ENCODE data around the gene OGDH. TPM values are rescaled to one million over a fixed set of nuclear protein-coding genes. Genes with fewer than 3 reads are reported as not detected.

Gene OGDH
- total and polyA plus RNA-seq, 10 of the 15 experiments (the other 5 are each of a cell fraction or from before 2014, with no cell fraction given), result 4.1 to 103 (median 48.4) TPM

- ChIA-PET SMC1A (ENCODE audit: uncharacterized antibody, unreplicated experiment) (interaction anchor here (1.5 kb wide), 1 partner anchor 87 kb away, joined by 3 read pairs; no protein-coding TSS in a partner anchor), POLR2A (interaction anchor here (0.6 kb wide), 1 partner anchor 60 kb away, joined by 4 read pairs; no protein-coding TSS in a partner anchor), CTCF (no interaction called here), RAD21 (ENCODE audit: unreplicated experiment) (no interaction called here)
- Histone ChIP-seq H3K4me2 (ENCODE audit: control insufficient read depth, insufficient read depth) (no peak overlapping the region), H2AFZ (ENCODE audit: control insufficient read depth, low read depth, low read length) (no peak overlapping the region), H3K27ac (ENCODE audit: control insufficient read depth, insufficient read depth) (no peak overlapping the region), H3K9ac (ENCODE audit: control insufficient read depth, insufficient read depth, low read length) (no peak overlapping the region), H3K4me3 (no peak overlapping the region), H3K79me2 (ENCODE audit: control insufficient read depth, insufficient read depth, low read length) (no peaks in the 10 kb centered on the region), H3K9me3 (replicated peaks; ENCODE audit: control insufficient read depth, insufficient read depth, low read length) (no peaks in the 10 kb centered on the region), H4K20me1 (ENCODE audit: control insufficient read depth, insufficient read depth) (no peaks in the 10 kb centered on the region), H3K4me1 (ENCODE audit: control insufficient read depth, insufficient read depth, low read length) (no peaks in the 10 kb centered on the region), H3K27me3 (replicated peaks in 1 of 2; ENCODE audit: control insufficient read depth in 2 of 2, insufficient read depth in 2 of 2, low read length in 1 of 2) (no peaks in the 10 kb centered on the region), H3K36me3 (ENCODE audit: control insufficient read depth in 2 of 2, insufficient read depth in 2 of 2, low read length in 1 of 2) (no peaks in the 10 kb centered on the region; a peak in 1 of 4 replicates)
- WGBS (ENCODE audit: insufficient coverage, insufficient replicate concordance, low lambda C conversion rate, missing lambda C conversion rate), result 100% methylated on average over 1 of the region's 1 CpG
- FAIRE-seq, result no peak
- BruUV-seq (replicated peaks), result no TSS peak
- TF ChIP-seq EED (IDR thresholded peaks at IDR 0.05; ENCODE audit: low read depth) (no peak), MEF2A (IDR thresholded peaks at IDR 0.05; ENCODE audit: insufficient read depth, low read depth, low read length) (no peak), ZBTB4 (CRISPR knock-in tag; IDR thresholded peaks at IDR 0.05) (no peak), RELA (IDR thresholded peaks at IDR 0.05; ENCODE audit: borderline replicate concordance, partially characterized antibody) (no peak), RBBP5 (conservative IDR thresholded peaks at IDR 0.05) (no peak), TCF3 (IDR thresholded peaks at IDR 0.05; ENCODE audit: borderline replicate concordance, insufficient read depth, low read depth, low read length) (no peak), ESRRA (IDR thresholded peaks at IDR 0.05; ENCODE audit: low read length) (no peak), NFYB (IDR thresholded peaks at IDR 0.05; ENCODE audit: insufficient read depth, low read depth, low read length) (no peak), ZNF622 (IDR thresholded peaks at IDR 0.05) (no peak)
- intact Hi-C loops (cut with micrococcal nuclease; ENCODE audit: unreplicated experiment), result no loop called here
- no peak for ATAC-seq
- DNase-seq (ENCODE audit: low read depth, low spot score), result no peak
- in situ Hi-C loops (cut with MboI), result no loop called here
Observed at GRCh38 chr7:44685723-44686122, 79.3 kb downstream of the OGDH start.
